GM10248 (cell line): ENCODE results near the gene KRTAP12-2.

Source experiments
- CTCF ChIA-PET: fragments of 300-600 bp; sonication (Branson Sonifier 250); formaldehyde crosslinking; extraction: SDS; loops from one replicate; lab custom pipeline; 2021; ENCODE audit warnings: antibody characterized with exemption; lab: Yijun Ruan, JAX
- POLR2A ChIA-PET: fragments of 350-650 bp; sonication (Branson Sonifier 250); formaldehyde crosslinking; extraction: SDS; loops from one replicate; lab custom pipeline; 2020; ENCODE audit warnings: antibody characterized with exemption; lab: Yijun Ruan, JAX
- DNase-seq: peaks from one replicate; pipeline ENCODE4 v3.0.0; 2012; ENCODE audit errors: extremely low spot score
- CTCF ChIP-seq: IDR thresholded peaks from 2 replicates; pipeline ENCODE4 v1.5.1; 2012; ENCODE audit warnings: mild to moderate bottlenecking, low read depth; ENCODE audit errors: extremely low read depth, missing control alignments, control extremely low read depth

The KRTAP12-2 gene

GRCh38 chr21:44684483-44684882 is 17.8 kb upstream of the KRTAP12-2 start:
- ChIA-PET POLR2A (no interaction called here), CTCF (interaction anchor here (1.0 kb wide), 1 partner anchor 9 kb away, joined by 3 read pairs; no protein-coding TSS in a partner anchor)
- DNase-seq, result no peak
- TF ChIP-seq CTCF, result no peak

DNA sequence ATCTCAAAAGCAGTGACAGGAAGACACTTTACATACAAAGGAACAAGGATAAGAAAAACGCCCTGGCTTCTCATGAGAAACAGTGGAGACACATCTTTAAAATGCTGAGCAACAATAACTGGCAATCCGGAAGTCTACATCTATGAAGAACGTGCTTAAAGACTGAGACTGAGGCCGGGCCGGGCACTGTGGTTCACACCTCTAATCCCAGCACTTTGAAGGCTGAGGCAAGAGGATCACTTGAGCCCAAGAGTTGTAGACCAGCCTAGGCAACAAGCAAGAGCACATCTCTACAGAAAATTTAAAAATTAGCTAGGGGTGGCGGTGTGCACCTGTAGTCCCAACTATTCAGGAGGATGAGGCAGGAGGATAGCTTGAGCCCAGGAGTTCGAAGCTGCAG is 17.4 kb upstream of the KRTAP12-2 start:
- CTCF ChIA-PET, result interaction anchor here (1.0 kb wide), 1 partner anchor 10 kb away, joined by 3 read pairs; no protein-coding TSS in a partner anchor
- TF ChIP-seq CTCF, result no peak
- no peak for DNase-seq
- POLR2A ChIA-PET, result no interaction called here

GRCh38 chr21:44682580-44683151 is 15.9 kb upstream of the KRTAP12-2 start:
- POLR2A ChIA-PET, result no interaction called here
- CTCF ChIA-PET, result interaction anchor here (1.1 kb wide), 1 partner anchor 71 kb away, joined by 3 read pairs; no protein-coding TSS in a partner anchor
- TF ChIP-seq CTCF, result no peak
- DNase-seq, result no peak

GRCh38 chr21:44681861-44682579 is 15.3 kb upstream of the KRTAP12-2 start, which contains the start of gene KRTAP12-1:
TSS of gene KRTAP12-1 (minus strand) at chr21:44682163. CDS start at chr21:44682123, 40 bp downstream.
- CTCF ChIA-PET, result interaction anchor here (1.1 kb wide), 1 partner anchor 71 kb away, joined by 3 read pairs; no protein-coding TSS in a partner anchor
- POLR2A ChIA-PET, result no interaction called here
- no peak for DNase-seq
- no peak for TF ChIP-seq CTCF

DNA sequence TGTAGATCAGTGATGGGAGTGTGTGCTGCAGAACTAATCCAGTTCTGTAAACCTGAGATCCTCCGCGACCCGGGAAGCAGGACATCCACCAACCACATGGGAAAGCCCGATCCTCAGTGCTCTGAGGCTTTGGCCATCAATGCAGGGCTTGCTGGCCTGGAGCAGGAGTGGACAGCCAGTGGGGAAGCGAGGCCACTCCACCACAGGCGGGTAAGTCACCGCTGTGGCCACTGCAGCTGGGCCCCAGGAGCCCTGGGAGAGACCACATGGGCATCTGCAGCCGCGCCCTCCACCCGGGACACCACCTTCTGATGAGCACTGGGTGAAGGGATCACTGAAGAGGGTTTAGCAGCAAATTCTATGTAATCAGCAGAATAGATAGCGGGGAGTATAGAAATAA is 14.4 kb upstream of the KRTAP12-2 start:
- ChIA-PET POLR2A (no interaction called here), CTCF (interaction anchor here (1.1 kb wide), 1 partner anchor 72 kb away, joined by 3 read pairs; no protein-coding TSS in a partner anchor)
- DNase-seq, result no peak
- TF ChIP-seq CTCF, result no peak

GRCh38 chr21:44677881-44678280 is 11.2 kb upstream of the KRTAP12-2 start:
- TF ChIP-seq CTCF, result no peak
- ChIA-PET POLR2A (no interaction called here), CTCF (no interaction called here)
- no peak for DNase-seq
